Skin epidermis (tissue), 12 donors: ENCODE measurements around the gene MUSK.
"Not testable (repeated sequence)": the region's sequence is repeated elsewhere in the genome, so short reads cannot be mapped to it uniquely, and the experiment has no call there.

Source experiments
- H3K27ac ChIP-seq, 21 experiments: fragments of 200-600 bp; sonication (generic) in 11 of 21; one replicate each; pipeline ENCODE4 v1.5.0; 2020; ENCODE audit warnings: mild to moderate bottlenecking in 3 of 21, inconsistent platforms in 2 of 21, moderate library complexity in 2 of 21
- H3K4me3 ChIP-seq, 7 experiments: fragments of 200-600 bp; sonication (generic) in 2 of 7; one replicate each; pipeline ENCODE4 v1.5.0; 2020; ENCODE audit warnings: inconsistent platforms in 2 of 7, mild to moderate bottlenecking in 2 of 7, moderate library complexity in 1 of 7

Gene MUSK

GRCh38 chr9:110752766-110753165, 84.2 kb downstream of the MUSK start:
- peak overlapping the region in 9 of 21 experiments; percentile 4 to 52 (median 38) for H3K27ac ChIP-seq
- H3K4me3 ChIP-seq: no peak overlapping the region

- Histone ChIP-seq H3K27ac (peak overlapping the region in 1 of 21 experiments; percentile 34), H3K4me3 (no peak overlapping the region)
These were observed 85.2 kb downstream of the MUSK start for GRCh38 chr9:110753731-110754231.

GRCh38 chr9:110755179-110755578, 86.6 kb downstream of the MUSK start:
- no peak overlapping the region for H3K4me3 ChIP-seq
- no peak overlapping the region for H3K27ac ChIP-seq

- Histone ChIP-seq H3K27ac (no peak overlapping the region), H3K4me3 (no peak overlapping the region)
These were observed 89.6 kb downstream of the MUSK start for GRCh38 chr9:110758201-110758600.

GRCh38 chr9:110762783-110763182, 94.2 kb downstream of the MUSK start:
- Histone ChIP-seq H3K4me3 (no peak overlapping the region), H3K27ac (no peak overlapping the region)

- H3K4me3 ChIP-seq: no peak overlapping the region
- no peak overlapping the region for H3K27ac ChIP-seq
These were observed 95.0 kb downstream of the MUSK start for GRCh38 chr9:110763568-110763967.

- Histone ChIP-seq H3K4me3 (no peak overlapping the region), H3K27ac (no peak overlapping the region)
These were observed 95.4 kb downstream of the MUSK start for GRCh38 chr9:110764006-110764405.

- no peak overlapping the region for H3K4me3 ChIP-seq
- no peak overlapping the region for H3K27ac ChIP-seq
These were observed 97.3 kb downstream of the MUSK start for GRCh38 chr9:110765926-110766325.

GRCh38 chr9:110767559-110768063, 99.0 kb downstream of the MUSK start:
- H3K27ac ChIP-seq: no peak overlapping the region
- no peak overlapping the region for H3K4me3 ChIP-seq

- Histone ChIP-seq H3K4me3 (no peak overlapping the region), H3K27ac (no peak overlapping the region)
These were observed 100.3 kb downstream of the MUSK start for GRCh38 chr9:110768886-110769285.

GRCh38 chr9:110769667-110770066, 101.1 kb downstream of the MUSK start:
- H3K4me3 ChIP-seq: no peak overlapping the region
- H3K27ac ChIP-seq: no peak overlapping the region

GRCh38 chr9:110775724-110776123, 107.1 kb downstream of the MUSK start:
- Histone ChIP-seq H3K27ac (peak overlapping the region in 1 of 21 experiments; percentile 0), H3K4me3 (no peak overlapping the region)

GRCh38 chr9:110776221-110776620, 107.6 kb downstream of the MUSK start:
- peak overlapping the region in 1 of 21 experiments; percentile 30 for H3K27ac ChIP-seq

GRCh38 chr9:110777196-110777875, 108.7 kb downstream of the MUSK start:
- Histone ChIP-seq H3K27ac (no peak overlapping the region), H3K4me3 (no peak overlapping the region)

More at GRCh38 chr9:110776221-110776620, 107.6 kb downstream of the MUSK start:
- H3K4me3 ChIP-seq: no peak overlapping the region

- no peak overlapping the region for H3K27ac ChIP-seq
- no peak overlapping the region for H3K4me3 ChIP-seq
These were observed 109.3 kb downstream of the MUSK start for GRCh38 chr9:110777876-110778215.

GRCh38 chr9:110782701-110783100, 114.1 kb downstream of the MUSK start:
- no peak overlapping the region for H3K27ac ChIP-seq
- no peak overlapping the region for H3K4me3 ChIP-seq

GRCh38 chr9:110784309-110784708, 115.7 kb downstream of the MUSK start:
- Histone ChIP-seq H3K4me3 (no peak overlapping the region), H3K27ac (no peak overlapping the region)

GRCh38 chr9:110785166-110785565, 116.6 kb downstream of the MUSK start:
- Histone ChIP-seq H3K4me3 (no peak overlapping the region), H3K27ac (no peak overlapping the region)

GRCh38 chr9:110788396-110788795, 119.8 kb downstream of the MUSK start:
- not testable (repeated sequence) for H3K4me3 ChIP-seq, H3K27ac ChIP-seq

- no peak overlapping the region for H3K4me3 ChIP-seq
- no peak overlapping the region for H3K27ac ChIP-seq
These were observed 120.3 kb downstream of the MUSK start for GRCh38 chr9:110788871-110789270.

- H3K27ac ChIP-seq: no peak overlapping the region
- H3K4me3 ChIP-seq: no peak overlapping the region
These were observed 129.0 kb downstream of the MUSK start for GRCh38 chr9:110797611-110798010.

- H3K27ac ChIP-seq: peak overlapping the region in 1 of 21 experiments; percentile 19
- H3K4me3 ChIP-seq: no peak overlapping the region
These were observed 130.8 kb downstream of the MUSK start for GRCh38 chr9:110799396-110799795.
